GM18517 (cell line): ENCODE results near the gene SCPEP1.

Source experiments
- ATAC-seq: cut with Tn5 transposase; IDR thresholded peaks from one replicate; pipeline ENCODE4 v1.9.1; 2021; ENCODE audit warnings: mild to moderate bottlenecking, moderate library complexity; ENCODE audit not compliant: unreplicated experiment

Gene SCPEP1

DNA sequence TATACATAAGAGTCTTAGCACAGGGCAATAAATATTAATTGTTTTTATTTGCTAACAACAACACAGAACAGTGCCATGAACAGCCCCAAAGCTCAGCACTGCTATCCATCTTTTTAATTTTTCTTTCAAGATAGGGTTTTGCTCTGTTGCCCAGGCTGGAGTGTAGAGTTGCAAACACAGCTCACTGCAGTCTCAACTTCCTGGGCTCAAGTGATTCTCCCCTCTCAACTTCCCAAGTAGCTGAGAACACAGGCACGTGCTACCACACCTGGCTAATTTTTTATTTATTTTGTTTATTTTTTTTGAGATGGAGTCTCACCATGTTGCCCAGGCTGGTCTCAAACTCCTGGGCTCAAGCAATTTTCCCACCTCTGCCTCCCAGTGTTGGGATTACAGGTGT lies 59.5 kb downstream of the SCPEP1 start:
- ATAC-seq = no peak

GRCh38 chr17:57038486-57038885 lies 60.6 kb downstream of the SCPEP1 start:
- ATAC-seq = no peak

- ATAC-seq = no peak
These were observed 62.6 kb downstream of the SCPEP1 start for GRCh38 chr17:57040571-57040970.

- no peak for ATAC-seq
These were observed 65.3 kb downstream of the SCPEP1 start for GRCh38 chr17:57043276-57043675.

DNA sequence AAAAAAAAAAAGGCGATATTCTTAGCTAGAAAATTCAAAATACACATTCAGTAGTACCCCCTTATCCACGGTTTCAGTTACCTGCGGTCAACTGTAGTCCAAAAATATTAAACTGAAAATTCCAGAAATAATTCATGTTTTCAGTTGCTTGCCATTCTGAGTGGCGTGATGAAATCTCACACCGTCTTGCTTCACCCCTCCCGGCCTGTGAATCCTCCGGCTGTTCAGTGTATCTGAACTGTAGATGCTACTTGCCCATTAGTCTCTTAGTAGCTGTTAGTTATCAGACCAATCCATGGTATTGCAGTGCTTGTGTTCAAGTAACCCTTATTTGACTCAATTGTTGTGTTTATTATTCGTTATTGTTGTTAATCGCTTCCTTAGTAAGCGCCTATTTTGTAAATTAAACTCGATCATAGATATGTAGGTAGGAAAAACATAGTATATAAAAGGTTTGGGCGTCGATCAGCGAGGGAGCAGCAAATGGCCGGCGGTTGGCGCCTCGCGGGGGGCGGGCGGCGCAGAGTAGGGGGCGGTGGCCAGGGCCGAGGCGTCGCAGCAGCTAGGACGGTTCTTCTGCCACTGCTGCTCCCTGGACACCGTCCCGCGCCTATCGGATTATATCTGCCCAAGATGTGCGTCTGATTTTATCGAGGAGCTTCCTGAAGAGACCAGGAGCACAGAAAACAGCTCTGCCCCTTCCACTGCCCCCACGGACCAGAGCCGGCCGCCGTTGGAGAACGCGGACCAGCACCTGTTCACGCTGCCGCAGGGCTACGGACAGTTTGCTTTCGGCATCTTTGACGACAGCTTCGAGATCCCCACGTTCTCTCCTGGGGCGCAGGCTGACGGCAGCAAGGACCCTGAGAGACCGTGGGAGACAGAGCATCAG lies 67.3 kb downstream of the SCPEP1 start:
- no peak for ATAC-seq

- ATAC-seq = peak; percentile 55
These were observed 68.2 kb downstream of the SCPEP1 start for GRCh38 chr17:57045868-57046704.

- peak; percentile 3 for ATAC-seq
These were observed 68.8 kb downstream of the SCPEP1 start for GRCh38 chr17:57046749-57047148.

DNA sequence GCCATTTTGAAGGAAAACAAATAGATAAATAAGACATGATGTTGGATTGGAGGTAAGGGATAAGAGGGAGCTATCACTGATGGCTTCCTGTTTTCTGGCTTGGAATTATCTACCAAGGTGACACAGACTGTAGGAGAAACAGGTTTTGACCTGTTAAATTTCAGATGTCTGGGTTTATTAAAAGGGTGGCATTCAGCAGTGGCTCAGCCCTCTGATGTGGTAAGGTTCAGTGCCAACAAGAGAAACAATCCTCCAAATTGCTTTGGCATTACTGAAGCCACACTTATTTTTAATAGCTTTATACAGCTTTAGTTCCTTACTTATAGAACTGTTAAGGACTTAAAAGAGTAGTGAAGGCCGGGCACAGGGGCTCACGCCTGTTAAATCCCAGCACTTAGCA lies 70.2 kb downstream of the SCPEP1 start:
- no peak for ATAC-seq

GRCh38 chr17:57050306-57050705 lies 72.4 kb downstream of the SCPEP1 start:
- ATAC-seq = no peak

- ATAC-seq = no peak
These were observed 74.0 kb downstream of the SCPEP1 start for GRCh38 chr17:57051886-57052361.
